GM18858 (cell line): ENCODE data around the gene IQCN.

Experiments
- ATAC-seq: cut with Tn5 transposase; IDR thresholded peaks from one replicate; pipeline ENCODE4 v1.9.1; 2021; ENCODE audit not compliant: unreplicated experiment

Gene IQCN

DNA sequence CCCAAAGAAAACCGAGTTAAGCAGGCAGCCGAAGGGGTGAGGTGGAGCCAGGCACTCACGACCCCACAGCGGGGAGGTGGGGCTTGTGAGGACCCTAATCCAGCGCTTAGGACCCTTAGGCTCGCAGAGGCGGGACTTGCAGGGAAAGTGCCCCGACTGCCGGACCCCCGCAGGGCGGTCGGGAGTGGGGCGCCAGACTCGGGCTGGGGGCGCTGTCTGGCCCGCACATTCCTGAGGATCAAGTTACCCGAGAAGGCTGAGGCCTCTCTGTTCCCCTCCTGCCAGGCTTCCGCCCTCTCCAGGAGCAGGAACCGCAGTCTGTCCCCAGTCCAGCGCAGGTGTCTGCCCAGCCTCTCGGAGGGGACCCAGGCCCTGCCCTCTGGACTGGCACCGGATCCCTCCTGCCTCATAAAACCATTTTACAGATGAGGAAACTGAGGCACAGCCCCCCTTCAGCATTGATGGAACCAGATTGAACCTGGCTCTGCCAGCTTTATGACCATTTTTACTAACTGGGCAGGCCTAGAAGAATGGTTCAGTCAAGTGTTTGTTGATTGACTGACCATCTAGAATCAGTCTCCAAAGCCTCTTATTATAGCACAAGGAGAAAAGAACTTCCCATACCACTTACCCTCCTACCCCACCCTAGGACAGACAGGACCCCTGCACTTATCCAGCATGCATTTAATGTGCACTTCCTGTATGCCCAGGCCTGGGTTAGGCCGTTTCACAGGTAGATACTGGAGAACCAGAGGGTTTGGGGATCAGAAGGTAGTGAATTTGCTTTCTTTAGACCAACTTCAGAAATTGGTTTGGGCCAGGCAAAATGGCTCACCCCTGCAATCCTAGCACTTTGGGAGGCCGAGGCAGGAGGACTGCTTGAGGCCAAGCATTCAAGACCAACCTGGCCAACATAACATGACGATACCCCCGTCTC lies 13.9 kb upstream of the IQCN start:
- no peak for ATAC-seq

DNA sequence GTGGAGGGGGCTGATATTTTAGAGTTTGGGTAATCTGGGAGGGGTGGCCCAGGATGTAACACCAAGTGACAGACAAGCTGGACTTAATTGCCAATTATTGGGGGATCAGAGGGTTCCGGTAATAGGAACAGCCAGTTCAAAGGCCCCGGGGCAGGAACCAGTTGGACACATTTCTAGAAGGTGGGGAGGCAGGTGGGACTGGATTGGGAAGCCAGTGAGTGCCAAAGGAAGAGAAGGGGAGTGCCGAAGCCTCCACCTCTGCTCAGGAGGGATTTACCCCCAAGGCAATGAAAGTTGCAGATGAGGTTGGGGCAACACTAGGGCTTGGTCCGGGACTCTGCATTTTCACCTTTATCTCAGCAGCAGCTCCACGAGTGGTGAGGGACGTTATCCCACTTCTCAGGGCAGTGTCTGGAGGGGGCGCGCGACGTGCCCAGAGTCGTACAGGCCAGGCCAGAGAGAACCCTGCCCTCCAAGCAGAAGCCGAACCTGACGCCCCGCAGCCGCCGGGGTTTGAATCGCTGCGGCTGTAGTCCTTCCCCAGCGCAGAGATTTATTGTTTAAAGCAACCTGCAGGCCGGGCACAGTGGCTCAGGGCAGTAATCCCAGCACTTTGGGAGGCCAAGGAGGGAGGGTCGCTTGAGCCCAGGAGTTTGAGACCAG lies 12.9 kb upstream of the IQCN start:
- no peak for ATAC-seq

GRCh38 chr19:18284712-18285360 lies 10.6 kb upstream of the IQCN start:
- no peak for ATAC-seq

GRCh38 chr19:18283338-18283737 lies 9.1 kb upstream of the IQCN start:
- no peak for ATAC-seq

DNA sequence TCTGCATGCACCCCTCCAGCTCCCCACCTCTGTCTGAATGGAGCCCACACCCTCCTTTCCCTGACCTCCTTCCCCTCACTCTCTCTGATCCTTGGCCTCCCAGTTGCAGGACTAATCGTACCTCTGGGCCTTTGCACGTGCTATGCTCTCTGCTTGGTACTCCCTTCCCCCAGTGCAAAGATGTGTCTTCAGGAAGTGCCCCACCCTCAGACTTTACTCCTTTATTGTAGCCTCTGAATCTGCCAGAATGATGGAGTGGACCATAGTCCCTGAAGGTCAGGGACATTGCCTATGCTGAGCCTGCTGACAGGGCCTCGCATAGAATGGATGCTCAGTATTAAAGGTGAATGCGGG lies 8.5 kb upstream of the IQCN start:
- no peak for ATAC-seq

GRCh38 chr19:18282021-18282787 lies 8.0 kb upstream of the IQCN start:
- no peak for ATAC-seq

- peak; percentile 45 for ATAC-seq
Observed at GRCh38 chr19:18281082-18282020, 7.1 kb upstream of the IQCN start, which contains the start of gene JUND. JUND (minus strand) TSS chr19:18281622; CDS start chr19:18281484, 138 bp downstream.

GRCh38 chr19:18280247-18281081 lies 6.2 kb upstream of the IQCN start:
- no peak for ATAC-seq

DNA sequence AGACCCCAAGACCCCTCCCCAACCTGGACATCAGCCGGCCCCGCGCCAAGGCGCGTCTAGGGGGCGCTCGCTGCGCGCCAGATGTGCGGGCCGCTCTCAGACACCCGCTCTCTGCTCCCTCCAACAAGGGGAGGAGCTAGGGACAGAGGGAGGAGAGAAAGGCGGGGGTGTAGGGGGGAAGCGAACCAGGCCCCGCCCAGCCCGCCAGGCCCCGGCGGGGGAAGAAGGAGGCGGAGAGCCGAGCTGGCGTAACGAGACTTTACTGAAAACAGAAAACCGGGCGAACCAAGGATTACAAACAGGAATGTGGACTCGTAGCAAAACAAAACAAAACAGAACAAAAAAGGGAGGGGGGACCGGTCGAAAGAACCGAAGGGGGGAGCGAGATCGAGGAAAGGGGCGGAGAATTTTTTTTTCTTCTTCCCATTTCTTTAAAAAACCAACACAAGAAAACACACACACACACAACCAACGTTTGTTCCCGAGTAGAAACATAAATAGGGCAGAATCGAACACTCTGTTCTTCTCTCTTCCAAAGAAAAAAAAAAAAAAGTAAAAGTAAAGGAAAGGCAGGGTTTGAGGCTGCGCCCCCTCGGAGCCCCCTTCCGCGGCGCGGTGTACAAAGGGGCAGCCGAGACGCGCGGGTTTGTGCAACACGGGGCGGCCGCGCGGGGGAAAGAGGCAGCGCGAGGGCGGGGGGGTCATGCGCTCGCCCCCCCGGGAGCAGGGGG lies 5.4 kb upstream of the IQCN start:
- ATAC-seq: no peak

DNA sequence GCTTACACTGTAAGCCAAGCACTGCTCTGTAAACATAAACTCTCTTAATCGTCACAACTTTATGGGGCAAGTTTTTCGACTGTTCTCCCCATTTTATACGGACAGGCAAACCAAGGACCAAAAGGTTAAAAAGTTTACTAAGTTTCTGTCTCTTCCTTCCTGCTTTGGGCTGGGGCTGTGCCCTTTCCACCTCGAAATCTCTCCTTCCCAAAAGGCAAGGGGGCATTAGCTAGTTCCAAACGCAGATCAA lies 4.9 kb upstream of the IQCN start:
- ATAC-seq: no peak

GRCh38 chr19:18278521-18279265 lies 4.4 kb upstream of the IQCN start:
- no peak for ATAC-seq

DNA sequence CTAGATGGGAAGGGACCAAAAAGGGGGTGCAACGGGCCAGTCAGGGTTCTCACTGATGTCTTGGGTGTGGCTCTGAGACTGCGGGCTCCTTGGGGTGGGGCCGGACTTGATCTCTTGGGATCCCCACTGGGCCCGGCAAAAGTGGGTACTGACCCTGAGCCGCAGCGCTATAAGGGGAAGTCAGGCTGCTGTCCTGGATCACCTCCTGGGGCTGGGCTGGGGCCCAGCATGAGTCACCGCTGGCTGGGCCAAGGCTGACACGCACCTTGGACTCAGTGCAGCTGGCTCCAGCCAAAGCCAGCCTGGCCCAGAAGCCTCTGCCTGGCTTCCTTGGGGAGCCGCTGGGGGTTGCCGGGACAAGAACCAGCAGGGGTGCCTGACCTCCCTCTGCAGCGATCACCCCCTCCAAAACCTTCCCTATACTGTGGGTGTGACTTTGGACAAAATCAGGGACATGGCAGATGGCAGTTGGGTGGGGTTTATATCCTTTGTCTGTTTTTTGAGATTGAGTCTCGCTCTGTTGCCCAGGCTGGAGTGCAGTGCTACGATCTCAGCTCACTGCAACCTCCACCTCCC lies 617 bp upstream of the IQCN start:
- ATAC-seq: no peak

DNA sequence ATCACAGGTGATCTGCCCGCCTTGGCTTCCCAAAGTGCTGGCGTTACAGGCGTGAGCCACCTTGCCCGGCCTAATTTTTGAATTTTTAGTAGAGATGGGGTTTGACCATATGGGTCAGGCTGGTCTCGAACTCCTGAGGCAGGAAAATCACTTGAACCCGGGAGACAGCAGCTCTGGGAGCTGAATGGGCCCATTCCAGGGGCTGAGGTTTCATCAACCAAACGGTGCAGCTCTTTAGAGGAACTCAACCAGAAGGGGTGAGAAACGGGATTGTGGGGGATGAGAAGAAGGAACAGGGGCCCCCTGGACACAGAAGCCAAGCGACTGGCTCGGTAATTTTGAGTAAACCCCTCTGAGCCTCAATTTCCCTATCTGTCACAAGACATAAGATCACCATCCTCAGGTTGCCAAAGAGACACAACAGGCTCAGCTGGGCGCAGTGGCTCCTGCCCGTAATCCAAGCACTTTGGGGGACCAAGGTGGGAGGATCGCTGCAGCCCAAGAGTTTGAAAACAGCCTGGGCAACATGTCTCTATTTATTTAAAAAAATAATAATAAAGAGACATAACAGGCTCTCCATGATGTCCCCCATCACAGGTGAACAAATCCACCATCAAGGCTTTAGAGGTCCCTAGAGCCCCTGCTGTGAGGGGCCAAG lies 562 bp downstream of the IQCN start:
- ATAC-seq: no peak

DNA sequence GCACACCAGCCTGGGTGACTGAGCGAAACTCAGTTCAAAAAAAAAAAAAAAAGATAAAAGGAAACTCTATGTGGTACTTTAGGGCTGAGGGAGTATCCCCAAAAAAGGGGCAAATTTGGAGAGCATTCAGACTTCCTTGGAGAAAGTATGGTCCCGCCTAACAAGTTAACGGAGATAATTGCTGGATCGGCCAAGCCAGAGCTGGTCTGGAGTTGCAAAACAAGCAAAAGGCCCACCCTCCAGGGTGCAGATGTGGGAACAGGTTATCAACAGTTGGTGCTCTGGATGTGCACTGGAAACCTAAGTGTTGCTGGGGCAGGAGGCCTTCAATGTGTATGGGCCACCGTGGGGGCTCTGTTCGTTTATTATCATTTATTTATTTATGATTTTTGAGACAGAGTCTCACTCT lies 2.8 kb downstream of the IQCN start:
- no peak for ATAC-seq

DNA sequence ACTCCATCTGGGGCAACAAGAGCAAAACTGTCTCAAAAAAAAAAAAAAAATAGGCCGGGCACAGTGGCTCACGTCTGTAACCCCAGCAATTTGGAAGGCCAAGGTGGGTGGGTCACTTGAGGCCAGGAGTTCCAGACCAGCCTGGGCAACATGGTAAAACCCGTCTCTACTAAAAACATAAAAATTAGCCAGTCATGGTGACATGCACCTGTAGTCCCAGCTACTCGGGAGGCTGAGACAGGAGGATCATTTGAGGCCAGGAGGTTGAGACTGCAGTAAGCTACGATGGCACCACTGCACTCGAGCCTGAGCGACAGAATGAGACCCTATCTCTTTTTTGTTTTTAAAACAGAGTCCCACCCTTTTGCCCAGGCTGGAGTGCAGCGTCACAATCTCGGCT lies 3.9 kb downstream of the IQCN start:
- ATAC-seq: no peak

DNA sequence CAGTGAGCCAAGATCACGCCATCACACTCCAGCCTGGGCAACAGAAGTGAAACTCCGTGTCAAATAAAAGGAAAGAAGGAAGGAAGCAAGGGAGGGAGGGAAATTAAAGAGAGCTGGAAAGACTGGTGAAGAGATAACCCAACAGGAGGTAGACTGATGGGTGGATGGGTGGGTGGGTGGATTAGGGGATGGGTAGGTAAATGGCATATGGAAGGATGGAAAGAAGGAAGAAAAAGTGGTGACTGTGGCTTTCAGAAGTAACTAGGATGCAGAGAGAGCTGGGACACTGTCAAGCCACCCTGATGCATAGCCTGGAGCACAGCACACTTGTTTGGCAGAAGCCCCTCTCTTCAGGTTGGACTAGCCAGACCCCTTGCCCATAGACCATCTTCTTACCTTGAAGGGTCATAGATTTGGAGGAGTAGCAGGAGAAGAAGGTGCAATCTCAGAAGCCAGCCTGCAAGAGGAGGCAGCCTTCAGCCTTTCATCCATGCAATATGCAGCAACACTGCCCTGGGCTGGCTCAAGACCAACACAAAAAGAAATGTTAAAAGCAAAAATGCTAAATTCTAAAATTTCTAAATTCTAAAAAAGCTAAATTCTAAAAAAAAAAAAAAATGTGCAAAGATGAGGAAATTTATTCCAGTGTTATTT lies 5.1 kb downstream of the IQCN start:
- no peak for ATAC-seq
